Activated T-cell treated with anti-CD3 and anti-CD28 coated beads, Interleukin-2, amount 50 U/mL, for 72 hours (primary cell): ENCODE measurements around the gene VSTM2B. TPM values are rescaled to one million over a fixed set of nuclear protein-coding genes. Genes with fewer than 3 reads are reported as not detected.

Source experiments
- ATAC-seq, 2 donors: fragments of 150-1000 bp; cut with Tn5 transposase; replicated peaks in 1 of 2; 2 replicates each; pipeline ENCODE4 v1.10.0; 2021; ENCODE audit warnings: moderate library complexity in 2 of 2, mild to moderate bottlenecking in 1 of 2
- DNase-seq, 2 donors: peaks; one replicate each; pipeline ENCODE4 v3.0.0; 2021 to 2022; ENCODE audit warnings: mixed read lengths in 1 of 2
- H3K27ac Mint-ChIP-seq: one replicate; pipeline ENCODE4 v1.8.0; 2022; ENCODE audit warnings: mild to moderate bottlenecking, moderate library complexity, mixed read lengths
- H3K27me3 Mint-ChIP-seq: one replicate; pipeline ENCODE4 v1.8.0; 2022; ENCODE audit warnings: low read depth, mixed read lengths
- H3K36me3 Mint-ChIP-seq, 2 donors: one replicate each; pipeline ENCODE4 v1.8.0; 2022; ENCODE audit warnings: mixed read lengths in 2 of 2, mild to moderate bottlenecking in 1 of 2; ENCODE audit not compliant: insufficient read depth in 2 of 2
- H3K4me1 Mint-ChIP-seq: one replicate; pipeline ENCODE4 v1.8.0; 2022; ENCODE audit warnings: low read depth, mixed read lengths
- H3K4me3 Mint-ChIP-seq, 2 donors: one replicate each; pipeline ENCODE4 v1.8.0; 2022; ENCODE audit warnings: mild to moderate bottlenecking in 2 of 2, mixed read lengths in 2 of 2, moderate library complexity in 2 of 2
- H3K9me3 Mint-ChIP-seq, 2 donors: one replicate each; pipeline ENCODE4 v1.8.0; 2022; ENCODE audit warnings: mixed read lengths in 2 of 2
- total RNA-seq, 2 donors: library from RNA; stranded (reverse); gene quantifications; one replicate each; pipeline ENCODE4 v1.2.3, GENCODE V29; 2022

VSTM2B gene
- total RNA-seq, 2 donors from 2014 or later: not detected

DNA sequence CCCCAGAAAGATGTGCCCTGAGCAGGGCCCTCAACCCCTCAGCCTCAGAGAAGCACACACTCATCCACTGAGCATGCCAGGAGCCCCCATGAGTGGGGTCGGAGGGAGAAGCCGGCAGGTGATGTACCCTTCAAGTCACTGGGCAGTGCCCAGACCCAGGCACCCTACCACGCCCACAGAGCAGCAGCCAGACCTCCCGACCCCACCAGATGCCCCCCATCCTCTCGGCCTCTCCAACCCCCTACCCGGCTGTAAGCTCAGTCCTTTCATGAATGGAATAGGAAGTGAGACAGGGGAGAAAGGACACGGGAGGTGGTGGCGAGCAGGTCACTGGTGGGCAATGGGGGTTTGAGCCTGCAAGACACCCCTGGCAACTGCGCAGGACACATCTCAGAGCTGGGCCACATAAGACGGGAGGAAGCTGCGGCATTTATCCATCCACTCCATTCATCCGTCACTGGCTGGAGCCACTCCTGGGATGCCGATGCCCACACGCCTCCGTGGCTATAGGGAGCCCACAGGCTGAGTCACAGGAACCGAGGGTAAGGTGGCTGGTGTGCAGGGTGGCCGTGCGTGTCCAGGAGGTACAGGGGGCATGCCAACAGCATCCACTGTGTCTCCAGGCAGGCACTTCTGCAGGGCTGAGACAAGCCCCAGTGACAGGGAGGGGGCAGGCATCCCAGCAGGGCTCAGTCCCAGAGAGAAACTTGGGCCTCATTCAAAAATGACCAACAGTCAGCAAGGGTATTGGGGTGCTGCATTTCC, 23.8 kb upstream of the VSTM2B start:
- ATAC-seq: no peak
- H3K4me1 Mint-ChIP-seq: no peaks in the 10 kb centered on the region
- H3K27me3 Mint-ChIP-seq: peaks cover 5% of the 10 kb centered on the region
- no peak overlapping the region for H3K4me3 Mint-ChIP-seq
- no peaks in the 10 kb centered on the region for H3K36me3 Mint-ChIP-seq
- H3K9me3 Mint-ChIP-seq: no peaks in the 10 kb centered on the region
- no peak overlapping the region for H3K27ac Mint-ChIP-seq
- DNase-seq: no peak

DNA sequence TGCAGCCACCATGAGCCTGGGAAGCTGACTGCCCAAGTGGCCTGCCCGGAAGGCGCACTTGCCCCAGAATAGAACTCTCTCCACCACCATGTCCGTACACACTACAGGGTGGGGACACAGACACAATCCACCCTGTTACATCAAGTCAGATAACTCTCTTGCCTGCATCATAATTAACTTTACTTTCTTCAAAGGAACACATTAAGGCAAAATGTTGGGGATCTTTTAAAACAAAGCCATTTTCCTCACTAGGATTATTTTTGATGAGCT, 23.3 kb upstream of the VSTM2B start:
- Mint-ChIP-seq H3K4me1 (no peaks in the 10 kb centered on the region), H3K27ac (no peak overlapping the region), H3K9me3 (no peaks in the 10 kb centered on the region), H3K27me3 (peaks cover 5% of the 10 kb centered on the region), H3K36me3 (no peaks in the 10 kb centered on the region), H3K4me3 (no peak overlapping the region)
- DNase-seq: no peak
- no peak for ATAC-seq

GRCh38 chr19:29503140-29503758, 22.5 kb upstream of the VSTM2B start:
- Mint-ChIP-seq H3K27ac (no peak overlapping the region), H3K36me3 (no peaks in the 10 kb centered on the region), H3K4me1 (no peaks in the 10 kb centered on the region), H3K9me3 (no peaks in the 10 kb centered on the region), H3K27me3 (peaks cover 5% of the 10 kb centered on the region), H3K4me3 (no peak overlapping the region)
- no peak for DNase-seq
- ATAC-seq: no peak

- no peaks in the 10 kb centered on the region for H3K4me1 Mint-ChIP-seq
- no peak for DNase-seq
- no peak overlapping the region for H3K27ac Mint-ChIP-seq
- no peaks in the 10 kb centered on the region for H3K9me3 Mint-ChIP-seq
- ATAC-seq: no peak
- no peaks in the 10 kb centered on the region for H3K36me3 Mint-ChIP-seq
- H3K4me3 Mint-ChIP-seq: no peak overlapping the region
- H3K27me3 Mint-ChIP-seq: peaks cover 2% of the 10 kb centered on the region
Measured at GRCh38 chr19:29503785-29504184, 22.0 kb upstream of the VSTM2B start.

DNA sequence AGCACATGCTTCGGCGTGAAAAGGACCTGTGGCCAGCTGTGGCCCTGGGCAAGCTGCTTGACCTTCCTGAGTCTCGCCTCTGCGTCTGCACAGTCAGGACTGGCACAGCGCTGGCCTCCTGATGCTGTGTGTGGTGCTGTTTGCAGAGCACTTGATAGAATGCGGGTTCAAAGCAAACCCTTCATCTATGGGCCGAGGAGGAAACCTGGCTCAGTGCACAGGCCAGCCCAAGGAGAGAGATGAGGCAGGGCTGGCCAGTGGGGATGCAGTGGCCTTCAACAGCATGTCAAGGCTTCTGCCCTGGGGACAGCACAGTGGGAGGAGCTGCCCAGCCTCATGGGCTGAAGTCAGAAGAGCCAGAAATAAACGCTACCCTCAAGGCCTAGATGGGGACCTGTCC, 21.3 kb upstream of the VSTM2B start:
- H3K9me3 Mint-ChIP-seq: no peaks in the 10 kb centered on the region
- no peak for DNase-seq
- no peak overlapping the region for H3K4me3 Mint-ChIP-seq
- no peak for ATAC-seq
- no peak overlapping the region for H3K27ac Mint-ChIP-seq
- no peaks in the 10 kb centered on the region for H3K36me3 Mint-ChIP-seq
- no peaks in the 10 kb centered on the region for H3K27me3 Mint-ChIP-seq
- H3K4me1 Mint-ChIP-seq: no peaks in the 10 kb centered on the region

DNA sequence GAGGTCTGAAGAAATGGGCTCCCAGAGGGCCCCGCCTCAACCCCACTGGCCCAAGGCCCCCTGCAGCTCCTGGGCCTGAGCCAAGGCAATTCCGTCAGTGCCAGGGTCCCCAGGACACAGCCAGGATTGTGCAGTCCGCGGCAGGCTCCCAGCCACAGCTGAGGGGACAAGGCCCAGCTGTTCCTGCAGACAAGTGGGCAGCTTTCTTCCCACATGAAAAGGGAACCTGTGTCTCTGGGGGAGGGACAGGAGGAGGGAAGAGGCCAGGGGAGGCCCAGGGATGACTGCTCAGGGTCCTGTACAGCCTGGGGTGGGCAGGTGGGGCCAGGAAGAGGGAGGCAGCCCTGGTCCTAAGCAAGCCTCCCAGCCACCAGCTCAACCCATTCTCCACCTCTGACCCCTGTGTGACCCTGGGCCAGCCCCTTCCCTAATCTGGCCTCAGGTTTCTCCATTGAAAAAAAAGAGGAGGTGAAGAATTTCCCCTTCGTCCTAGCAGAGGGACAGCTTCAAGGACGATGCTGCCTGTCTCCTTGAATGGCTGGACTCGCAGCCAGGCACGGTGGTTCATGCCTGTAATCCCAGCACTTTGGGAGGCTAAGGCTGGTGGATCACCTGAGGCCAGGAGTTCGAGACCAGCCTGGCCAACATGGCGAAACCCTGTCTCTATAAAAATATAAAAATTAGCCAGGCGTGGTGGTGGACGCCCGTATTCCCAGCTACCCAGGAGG, 20.5 kb upstream of the VSTM2B start:
- Mint-ChIP-seq H3K4me1 (no peaks in the 10 kb centered on the region), H3K9me3 (no peaks in the 10 kb centered on the region), H3K27me3 (peaks cover 7% of the 10 kb centered on the region), H3K36me3 (no peaks in the 10 kb centered on the region), H3K4me3 (no peak overlapping the region), H3K27ac (no peak overlapping the region)
- no peak for ATAC-seq
- DNase-seq: no peak

DNA sequence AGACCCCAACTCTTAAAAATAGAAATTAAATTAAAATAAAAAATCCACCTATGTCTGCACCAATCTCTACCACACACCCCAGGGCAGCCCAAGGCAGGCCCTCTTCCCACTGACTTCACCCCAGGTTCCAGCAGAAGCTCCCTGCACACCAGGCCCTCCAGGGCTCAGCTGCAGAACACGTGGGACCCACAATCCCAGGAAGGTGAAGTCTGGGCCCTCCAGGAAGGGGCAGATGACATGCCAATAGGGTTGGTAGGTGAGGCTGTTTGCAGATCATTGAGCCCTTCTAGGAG, 19.2 kb upstream of the VSTM2B start:
- no peak for DNase-seq
- Mint-ChIP-seq H3K9me3 (no peaks in the 10 kb centered on the region), H3K4me3 (no peak overlapping the region), H3K27ac (no peak overlapping the region), H3K27me3 (peaks cover 12% of the 10 kb centered on the region), H3K4me1 (no peaks in the 10 kb centered on the region), H3K36me3 (peaks cover 0 to 1% of the 10 kb centered on the region in 2 donors)
- ATAC-seq: no peak

GRCh38 chr19:29507081-29507860, 18.5 kb upstream of the VSTM2B start:
- Mint-ChIP-seq H3K9me3 (no peaks in the 10 kb centered on the region), H3K27ac (no peak overlapping the region), H3K4me1 (no peaks in the 10 kb centered on the region), H3K36me3 (peaks cover 0 to 1% of the 10 kb centered on the region in 2 donors), H3K4me3 (no peak overlapping the region), H3K27me3 (peaks cover 19% of the 10 kb centered on the region)
- ATAC-seq: no peak
- no peak for DNase-seq

DNA sequence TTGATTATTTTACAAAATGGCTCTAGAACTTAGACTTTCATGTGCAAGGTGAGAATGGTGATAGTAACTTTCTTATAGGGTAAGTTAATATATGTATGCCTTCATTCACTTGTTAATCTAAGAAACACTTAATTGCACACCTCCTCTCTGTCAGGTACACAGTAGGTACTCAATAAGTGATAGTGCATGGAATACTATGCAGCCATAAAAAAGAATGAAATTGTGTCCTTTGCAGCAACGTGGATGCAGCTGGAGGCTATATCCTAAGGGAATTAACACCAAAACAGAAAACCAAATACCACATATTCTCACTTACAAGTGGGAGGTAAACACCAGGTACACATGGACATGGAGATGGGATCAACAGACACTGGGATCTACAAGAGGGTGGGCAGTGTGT, 17.6 kb upstream of the VSTM2B start:
- no peak overlapping the region for H3K4me3 Mint-ChIP-seq
- peaks cover 19% of the 10 kb centered on the region for H3K27me3 Mint-ChIP-seq
- H3K36me3 Mint-ChIP-seq: peaks cover 0 to 1% of the 10 kb centered on the region in 2 donors
- no peaks in the 10 kb centered on the region for H3K4me1 Mint-ChIP-seq
- ATAC-seq (no peak), DNase-seq (no peak)
- H3K9me3 Mint-ChIP-seq: no peaks in the 10 kb centered on the region
- no peak overlapping the region for H3K27ac Mint-ChIP-seq

DNA sequence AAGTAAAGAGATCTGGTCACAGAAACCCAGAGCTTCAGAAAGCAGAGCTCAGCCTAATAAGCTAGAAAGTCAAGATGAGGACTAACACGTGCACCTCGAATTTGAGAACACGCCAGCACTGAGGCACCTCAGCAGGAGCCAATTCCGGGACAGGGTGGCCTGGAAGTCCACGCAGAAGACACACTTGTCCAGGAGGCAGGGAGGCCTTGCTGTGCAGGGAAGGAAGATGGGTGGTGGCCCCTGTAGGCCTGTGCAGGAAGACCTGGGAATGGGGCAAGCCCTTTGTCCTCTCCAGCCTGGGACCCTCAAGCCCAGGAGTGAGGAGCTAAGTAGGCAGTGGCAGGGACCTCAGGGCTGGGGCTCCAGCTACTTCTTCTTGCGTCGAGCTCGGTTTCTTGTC, 16.3 kb upstream of the VSTM2B start:
- H3K4me1 Mint-ChIP-seq: no peaks in the 10 kb centered on the region
- H3K4me3 Mint-ChIP-seq: no peak overlapping the region
- H3K27me3 Mint-ChIP-seq: peaks cover 19% of the 10 kb centered on the region
- DNase-seq (no peak), ATAC-seq (no peak)
- peaks cover 0 to 1% of the 10 kb centered on the region in 2 donors for H3K36me3 Mint-ChIP-seq
- H3K27ac Mint-ChIP-seq: no peak overlapping the region
- no peaks in the 10 kb centered on the region for H3K9me3 Mint-ChIP-seq

GRCh38 chr19:29510701-29511265, 15.0 kb upstream of the VSTM2B start:
- no peak for DNase-seq
- no peak for ATAC-seq
- peaks cover 26% of the 10 kb centered on the region for H3K27me3 Mint-ChIP-seq
- peaks cover 0 to 1% of the 10 kb centered on the region in 2 donors for H3K36me3 Mint-ChIP-seq
- no peak overlapping the region for H3K4me3 Mint-ChIP-seq
- H3K27ac Mint-ChIP-seq: no peak overlapping the region
- no peaks in the 10 kb centered on the region for H3K4me1 Mint-ChIP-seq
- no peaks in the 10 kb centered on the region for H3K9me3 Mint-ChIP-seq

GRCh38 chr19:29511768-29512167, 14.0 kb upstream of the VSTM2B start:
- Mint-ChIP-seq H3K27ac (no peak overlapping the region), H3K36me3 (peaks cover 0 to 1% of the 10 kb centered on the region in 2 donors)
- DNase-seq: no peak

DNA sequence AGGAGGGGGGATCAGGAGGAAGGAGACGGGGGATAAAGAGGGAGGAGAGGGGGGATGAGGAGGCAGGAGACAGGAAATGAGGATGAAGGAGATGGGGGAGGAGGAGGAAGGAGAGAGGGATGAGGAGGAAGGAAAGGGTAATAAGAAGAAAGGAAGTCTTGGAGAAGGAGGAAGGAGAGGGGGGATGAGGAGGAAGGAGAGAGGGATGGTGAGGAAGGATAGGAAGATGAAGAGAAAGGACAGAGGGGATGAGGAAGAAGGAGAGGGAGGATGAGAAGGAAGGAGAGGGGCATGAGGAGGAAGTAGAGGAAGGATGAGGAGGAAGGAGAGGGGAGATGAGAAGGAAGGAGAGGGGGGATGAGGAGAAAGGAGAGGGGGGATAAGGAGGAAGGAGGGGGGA, 13.0 kb upstream of the VSTM2B start:
- no peaks in the 10 kb centered on the region for H3K4me1 Mint-ChIP-seq
- ATAC-seq: no peak
- H3K27ac Mint-ChIP-seq: no peak overlapping the region
- H3K27me3 Mint-ChIP-seq: peaks cover 26% of the 10 kb centered on the region
- H3K36me3 Mint-ChIP-seq: peaks cover 0 to 1% of the 10 kb centered on the region in 2 donors
- no peak overlapping the region for H3K4me3 Mint-ChIP-seq
- DNase-seq: no peak
- H3K9me3 Mint-ChIP-seq: no peaks in the 10 kb centered on the region

More at GRCh38 chr19:29511768-29512167, 14.0 kb upstream of the VSTM2B start:
- Mint-ChIP-seq H3K9me3 (no peaks in the 10 kb centered on the region), H3K4me3 (no peak overlapping the region), H3K27me3 (peaks cover 26% of the 10 kb centered on the region), H3K4me1 (no peaks in the 10 kb centered on the region)
- no peak for ATAC-seq
